A172 (cell line): ENCODE measurements around the gene CSN1S1. TPM values are rescaled to one million over a fixed set of nuclear protein-coding genes. Genes with fewer than 3 reads are reported as not detected.

Experiments
- DNase-seq: peaks from one replicate; pipeline ENCODE4 v3.0.0-alpha.2; 2015; ENCODE audit warnings: low spot score
- total RNA-seq: library from RNA; depleted of rRNA; stranded (reverse); fragments of >200 nt; shearing (Covaris generic); gene quantifications from 2 replicates; pipeline ENCODE4 v1.2.3, GENCODE V29; 2014; rRNA removed

The CSN1S1 gene
- total RNA-seq, 1 experiment from 2014 or later: not detected

DNA sequence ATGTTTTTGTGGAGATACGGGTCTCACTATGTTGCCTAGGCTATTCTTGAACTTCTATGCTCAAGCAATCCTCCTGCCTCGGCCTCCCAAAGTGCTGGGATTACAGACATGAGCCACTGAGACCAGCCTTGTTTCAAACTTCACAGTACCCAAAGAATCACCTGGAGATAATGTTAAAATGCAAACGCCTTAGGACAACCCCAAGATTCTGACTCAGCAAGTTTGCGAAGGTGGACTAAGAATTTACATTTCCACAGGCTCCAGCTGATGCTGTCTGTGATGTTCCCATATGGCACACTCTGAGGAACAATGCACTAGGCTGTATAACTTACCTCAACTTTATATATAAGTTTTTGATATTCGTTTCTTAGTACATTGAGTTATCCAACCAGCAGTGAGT, 63.9 kb downstream of the CSN1S1 start:
- DNase-seq: no peak

DNA sequence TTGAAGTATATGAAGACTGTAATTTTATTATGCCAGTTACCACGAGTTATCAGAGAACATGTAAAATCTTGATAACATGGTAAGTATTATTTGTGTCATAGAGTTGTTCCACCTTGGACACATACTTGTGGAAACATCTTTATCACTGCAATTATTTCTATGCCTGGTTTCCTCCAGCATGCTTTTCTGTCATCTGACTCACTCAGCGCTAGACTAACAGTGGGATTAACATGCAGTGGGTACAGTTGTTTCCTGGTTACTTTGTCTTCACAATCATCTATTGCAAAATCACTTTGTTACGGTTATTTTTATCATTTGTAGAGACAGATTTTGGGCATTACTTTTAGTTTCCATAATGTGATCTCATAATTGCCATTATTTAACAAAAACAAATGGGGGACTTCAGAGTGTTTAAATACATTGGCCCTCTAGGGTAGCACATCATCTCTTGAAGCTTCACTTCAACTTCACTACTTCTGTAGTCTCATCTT, 64.7 kb downstream of the CSN1S1 start, which contains the start of gene STATH:
Gene STATH (plus strand): TSS at position 441 of the 491 bp plus-strand sequence. CDS start 2,472 bp downstream, outside the sequence.
- DNase-seq: peak; percentile 0

Other genes with a start within 250 kb of the CSN1S1 start
- 0.10 TPM in 1 of 2 replicates, not detected in the other for gene SULT1B1, start 170.4 kb upstream of the CSN1S1 start, total RNA-seq
- not detected in 2 replicates for gene SULT1E1, start 70.9 kb upstream of the CSN1S1 start, total RNA-seq
- not detected in 2 replicates for gene CSN2, start 34.7 kb downstream of the CSN1S1 start, total RNA-seq
- gene STATH, start 64.9 kb downstream of the CSN1S1 start, total RNA-seq: not detected in 2 replicates
- not detected in 2 replicates for gene HTN3, start 97.4 kb downstream of the CSN1S1 start, total RNA-seq
- not detected in 2 replicates for gene HTN1, start 119.4 kb downstream of the CSN1S1 start, total RNA-seq
- not detected in 2 replicates for gene PRR27, start 223.2 kb downstream of the CSN1S1 start, total RNA-seq